H1 (cell line): Measurements from ENCODE around the gene AIFM2. TPM values are rescaled to one million over a fixed set of nuclear protein-coding genes. Genes with fewer than 3 reads are reported as not detected.

Experiments used
- CTCF ChIA-PET: fragments of 300-600 bp; sonication (Branson Sonifier 250); formaldehyde crosslinking; loops from one replicate; lab custom pipeline; 2021; ENCODE audit not compliant: partially characterized antibody; lab: Charles Lee
- POLR2A ChIA-PET: fragments of 300-600 bp; sonication (Branson Sonifier 250); formaldehyde crosslinking; loops from one replicate; lab custom pipeline; 2021; ENCODE audit warnings: inconsistent platforms; ENCODE audit not compliant: partially characterized antibody; lab: Charles Lee
- DNase-seq, 2 experiments: peaks; one replicate each; pipeline versions ENCODE4 v3.0.0 to v3.0.0-alpha.2; 2010 to 2022; ENCODE audit warnings: low spot score in 2 of 2, low read depth in 1 of 2, mixed read lengths in 1 of 2
- FAIRE-seq: peaks from 2 replicates; lab custom pipeline; 2011; peaks lifted over from hg19 to GRCh38; lab: Jason Lieb, UNC
- H2AFZ ChIP-seq: 2 replicates; pipeline ENCODE4 v1.8.1; 2012; ENCODE audit warnings: low read length, inconsistent platforms
- H2AK5ac ChIP-seq: 2 replicates; pipeline ENCODE4 v1.6.1; 2013; ENCODE audit warnings: low read depth, low read length
- H2BK120ac ChIP-seq: replicated peaks from 2 replicates; pipeline ENCODE3; 2013; ENCODE audit warnings: low read depth, low read length, inconsistent platforms
- H2BK12ac ChIP-seq: 2 replicates; pipeline ENCODE4 v1.6.1; 2013; ENCODE audit warnings: low read depth, low read length
- H2BK15ac ChIP-seq: 2 replicates; pipeline ENCODE4 v1.6.1; 2013; ENCODE audit warnings: low read length
- H2BK20ac ChIP-seq: 2 replicates; pipeline ENCODE4 v1.6.1; 2013; ENCODE audit warnings: low read length
- H2BK5ac ChIP-seq: 2 replicates; pipeline ENCODE4 v1.6.1; 2013; ENCODE audit warnings: low read depth, low read length
- H3K14ac ChIP-seq: 2 replicates; pipeline ENCODE4 v1.6.1; 2013; ENCODE audit warnings: inconsistent platforms; ENCODE audit not compliant: insufficient read length
- H3K18ac ChIP-seq: 2 replicates; pipeline ENCODE4 v1.6.1; 2013; ENCODE audit warnings: low read length; ENCODE audit errors: extremely low read depth
- H3K23ac ChIP-seq: 2 replicates; pipeline ENCODE4 v1.6.1; 2013; ENCODE audit warnings: inconsistent platforms; ENCODE audit not compliant: insufficient read length
- H3K23me2 ChIP-seq: 2 replicates; pipeline ENCODE4 v1.6.1; 2013; ENCODE audit warnings: low read depth, low read length
- H3K27ac ChIP-seq: 2 replicates; pipeline ENCODE4 v1.6.1; 2011; ENCODE audit warnings: low read depth, low read length, inconsistent platforms
- H3K27me3 ChIP-seq, 4 experiments: replicated peaks in 1 of 4; 1 replicate in 1 of 4; 2 replicates in 3 of 4; pipeline versions ENCODE4 v1.6.1 to v1.8.1; 2011 to 2013; ENCODE audit warnings: low read length in 3 of 4, mild to moderate bottlenecking in 3 of 4, inconsistent platforms in 2 of 4, mixed read lengths in 2 of 4, moderate library complexity in 1 of 4; ENCODE audit not compliant: control insufficient read depth in 3 of 4, insufficient read depth in 3 of 4; ENCODE audit errors: extremely low read depth in 1 of 4
- H3K36me3 ChIP-seq, 4 experiments: 2 replicates each; pipeline versions ENCODE4 v1.6.1 to v1.8.1; 2011 to 2013; ENCODE audit warnings: mild to moderate bottlenecking in 4 of 4, low read length in 3 of 4, moderate library complexity in 2 of 4, control low read depth in 1 of 4, inconsistent platforms in 1 of 4; ENCODE audit not compliant: insufficient read depth in 4 of 4, control insufficient read depth in 2 of 4
- H3K4ac ChIP-seq: replicated peaks from 2 replicates; pipeline ENCODE3; 2013; ENCODE audit warnings: low read length, low read depth, mixed read lengths, inconsistent platforms; ENCODE audit not compliant: insufficient read length
- H3K4me1 ChIP-seq, 4 experiments: replicated peaks in 1 of 4; 1 replicate in 1 of 4; 2 replicates in 3 of 4; pipeline versions ENCODE4 v1.6.1 to v1.8.1; 2011 to 2013; ENCODE audit warnings: low read length in 3 of 4, inconsistent platforms in 2 of 4, mixed read lengths in 1 of 4; ENCODE audit not compliant: insufficient read depth in 4 of 4, control insufficient read depth in 3 of 4
- H3K4me2 ChIP-seq, 2 experiments: 2 replicates each; pipeline versions ENCODE4 v1.6.1 to v1.8.1; 2011 to 2013; ENCODE audit warnings: low read depth in 2 of 2, low read length in 2 of 2, control low read depth in 1 of 2, inconsistent platforms in 1 of 2, mild to moderate bottlenecking in 1 of 2; ENCODE audit not compliant: insufficient read depth in 1 of 2
- H3K4me3 ChIP-seq, 4 experiments: fragments of 200-600, 300-600 bp in 1 of 4; sonication (generic), shearing (Covaris generic), sonication (Bioruptor Twin) in 1 of 4; 2 replicates each; pipeline versions ENCODE4 v1.5.1 to v1.8.1; 2011 to 2016; ENCODE audit warnings: low read length in 4 of 4, low read depth in 3 of 4, control low read depth in 2 of 4, inconsistent platforms in 2 of 4, mild to moderate bottlenecking in 2 of 4, mixed read lengths in 1 of 4, moderate library complexity in 1 of 4; ENCODE audit not compliant: insufficient read depth in 2 of 4; ENCODE audit errors: extremely low read depth in 1 of 4
- H3K56ac ChIP-seq: replicated peaks from 2 replicates; pipeline ENCODE3; 2013; ENCODE audit warnings: low read depth, mild to moderate bottlenecking, mixed read lengths, low read length, inconsistent platforms; ENCODE audit not compliant: insufficient read length
- H3K79me1 ChIP-seq: 2 replicates; pipeline ENCODE4 v1.6.1; 2013; ENCODE audit warnings: low read depth, low read length, control low read depth
- H3K79me2 ChIP-seq, 2 experiments: 2 replicates each; pipeline versions ENCODE4 v1.6.1 to v1.8.1; 2012 to 2013; ENCODE audit warnings: low read length in 2 of 2, mild to moderate bottlenecking in 2 of 2, inconsistent platforms in 1 of 2; ENCODE audit not compliant: insufficient read depth in 2 of 2, control insufficient read depth in 1 of 2
- H3K9ac ChIP-seq, 4 experiments: replicated peaks in 1 of 4; 1 replicate in 1 of 4; 2 replicates in 3 of 4; pipeline versions ENCODE4 v1.6.1 to v1.8.1; 2011 to 2013; ENCODE audit warnings: low read depth in 3 of 4, low read length in 3 of 4, control low read depth in 2 of 4, mild to moderate bottlenecking in 2 of 4, moderate library complexity in 2 of 4, inconsistent platforms in 1 of 4; ENCODE audit errors: extremely low read depth in 1 of 4
- H3K9me3 ChIP-seq, 2 experiments: 2 replicates each; pipeline versions ENCODE4 v1.6.1 to v1.8.1; 2012 to 2013; ENCODE audit warnings: mild to moderate bottlenecking in 2 of 2, moderate library complexity in 2 of 2, control low read depth in 1 of 2, inconsistent platforms in 1 of 2, low read depth in 1 of 2, low read length in 1 of 2, mixed read lengths in 1 of 2; ENCODE audit not compliant: insufficient read depth in 2 of 2
- H4K20me1 ChIP-seq, 2 experiments: replicated peaks in 1 of 2; 2 replicates each; pipeline versions ENCODE3 to v1.8.1; 2011 to 2013; ENCODE audit warnings: inconsistent platforms in 2 of 2, low read length in 2 of 2, mild to moderate bottlenecking in 1 of 2; ENCODE audit not compliant: insufficient read depth in 2 of 2, control insufficient read depth in 1 of 2
- H4K5ac ChIP-seq: 2 replicates; pipeline ENCODE4 v1.6.1; 2013; ENCODE audit warnings: low read length, low read depth, mixed read lengths, inconsistent platforms; ENCODE audit not compliant: insufficient read length
- H4K8ac ChIP-seq: 2 replicates; pipeline ENCODE4 v1.8.0; 2013; ENCODE audit warnings: mild to moderate bottlenecking, moderate library complexity, low read length, inconsistent platforms; ENCODE audit not compliant: insufficient read depth; ENCODE audit errors: extremely low read depth
- H4K91ac ChIP-seq: replicated peaks from 2 replicates; pipeline ENCODE3; 2013; ENCODE audit warnings: low read length, mixed read lengths, inconsistent platforms; ENCODE audit not compliant: insufficient read length
- CTBP2 ChIP-seq: IDR thresholded peaks from 2 replicates; pipeline ENCODE4 v1.7.0; 2011; ENCODE audit warnings: borderline replicate concordance, mild to moderate bottlenecking, moderate library complexity, mixed read lengths, low read length; ENCODE audit not compliant: insufficient read depth, insufficient read length
- EP300 ChIP-seq, 2 experiments: IDR thresholded peaks; 1 replicate in 1 of 2; 2 replicates in 1 of 2; pipeline ENCODE4 v1.6.1; 2011 to 2012; ENCODE audit warnings: low read depth in 2 of 2, low read length in 2 of 2, mild to moderate bottlenecking in 2 of 2, borderline replicate concordance in 1 of 2, inconsistent platforms in 1 of 2, moderate library complexity in 1 of 2
- HDAC6 ChIP-seq: IDR thresholded peaks from one replicate; pipeline ENCODE4 v1.7.1; 2012; ENCODE audit warnings: low read depth, mild to moderate bottlenecking, inconsistent platforms, low read length, moderate library complexity
- NANOG ChIP-seq: IDR thresholded peaks from 2 replicates; pipeline ENCODE4 v1.6.1; 2011; ENCODE audit warnings: low read length, low read depth, mild to moderate bottlenecking, inconsistent platforms; ENCODE audit not compliant: insufficient read depth, poor library complexity, severe bottlenecking
- POU5F1 ChIP-seq: IDR thresholded peaks from 2 replicates; pipeline ENCODE4 v1.6.1; 2011; ENCODE audit warnings: low read depth, mild to moderate bottlenecking, low read length, moderate library complexity
- RAD21 ChIP-seq, 2 experiments: IDR thresholded peaks in 1 of 2; conservative IDR thresholded peaks in 1 of 2; 2 replicates each; pipeline ENCODE4 v1.6.1; 2011; ENCODE audit warnings: low read depth in 2 of 2, low read length in 2 of 2, improper control_type of control experiment in 1 of 2, inconsistent platforms in 1 of 2, mild to moderate bottlenecking in 1 of 2, moderate library complexity in 1 of 2
- RBBP5 ChIP-seq: IDR thresholded peaks from 2 replicates; pipeline ENCODE4 v1.7.1; 2012; ENCODE audit warnings: low read depth, mild to moderate bottlenecking, inconsistent platforms, low read length, moderate library complexity, borderline replicate concordance
- SIN3A ChIP-seq, 2 experiments: IDR thresholded peaks in 1 of 2; conservative IDR thresholded peaks in 1 of 2; 2 replicates each; pipeline ENCODE4 v1.6.1; 2011 to 2012; ENCODE audit warnings: low read length in 2 of 2, improper control_type of control experiment in 1 of 2, low read depth in 1 of 2, mild to moderate bottlenecking in 1 of 2
- SIRT6 ChIP-seq: IDR thresholded peaks from one replicate; pipeline ENCODE4 v1.7.1; 2012; ENCODE audit warnings: low read length, inconsistent platforms
- SP1 ChIP-seq: IDR thresholded peaks from 2 replicates; pipeline ENCODE4 v1.6.1; 2011; ENCODE audit warnings: low read depth, low read length
- SRF ChIP-seq: IDR thresholded peaks from 2 replicates; pipeline ENCODE4 v1.6.1; 2011; ENCODE audit warnings: mild to moderate bottlenecking, low read depth, low read length, moderate library complexity
- TBP ChIP-seq: IDR thresholded peaks from 2 replicates; pipeline ENCODE4 v1.6.1; 2011; ENCODE audit warnings: low read depth, low read length, improper control_type of control experiment
- WGBS, 2 experiments: shearing (Covaris generic) in 1 of 2; methylation state at CpG; one replicate each; pipeline versions ENCODE4 v1.1.6 to v1.1.7; 2013 to 2015; ENCODE audit warnings: low lambda C conversion rate in 2 of 2, mixed read lengths in 2 of 2, inconsistent platforms in 1 of 2, low coverage in 1 of 2, missing lambda C conversion rate in 1 of 2; ENCODE audit not compliant: insufficient replicate concordance in 2 of 2, insufficient coverage in 1 of 2, insufficient read length in 1 of 2; ENCODE audit errors: extremely low coverage in 1 of 2, missing lambda C conversion rate in 1 of 2; 5-methylcytosine and 5-hydroxymethylcytosine counted together
- polyA plus RNA-seq, 7 experiments: library from polyadenylated mRNA; depleted of rRNA in 3 of 7; stranded (reverse) in 5 of 7; unstranded in 2 of 7; fragments of >200 nt in 5 of 7; fragments of 200-250 nt in 2 of 7; gene quantifications; 1 replicate in 5 of 7; 2 replicates in 1 of 7; 4 replicates in 1 of 7; pipeline versions ENCODE4 v1.2.1 to v1.2.3, GENCODE V29; 2011 to 2013; ENCODE audit warnings: missing spikeins in 2 of 7, mixed read lengths in 2 of 7
- total RNA-seq: library from RNA; stranded (reverse); fragmentation: NEBNext Ultra II Directional; extraction: Animal tissue kit (Norgen Biotek cat#: 25700); gene quantifications from 2 replicates; pipeline ENCODE4 v1.2.1, GENCODE V29; 2021

Gene AIFM2
- total and polyA plus RNA-seq, 2 of the 8 experiments (the other 6 are each of a cell fraction or from before 2014, with no cell fraction given), result 4.0 TPM

DNA sequence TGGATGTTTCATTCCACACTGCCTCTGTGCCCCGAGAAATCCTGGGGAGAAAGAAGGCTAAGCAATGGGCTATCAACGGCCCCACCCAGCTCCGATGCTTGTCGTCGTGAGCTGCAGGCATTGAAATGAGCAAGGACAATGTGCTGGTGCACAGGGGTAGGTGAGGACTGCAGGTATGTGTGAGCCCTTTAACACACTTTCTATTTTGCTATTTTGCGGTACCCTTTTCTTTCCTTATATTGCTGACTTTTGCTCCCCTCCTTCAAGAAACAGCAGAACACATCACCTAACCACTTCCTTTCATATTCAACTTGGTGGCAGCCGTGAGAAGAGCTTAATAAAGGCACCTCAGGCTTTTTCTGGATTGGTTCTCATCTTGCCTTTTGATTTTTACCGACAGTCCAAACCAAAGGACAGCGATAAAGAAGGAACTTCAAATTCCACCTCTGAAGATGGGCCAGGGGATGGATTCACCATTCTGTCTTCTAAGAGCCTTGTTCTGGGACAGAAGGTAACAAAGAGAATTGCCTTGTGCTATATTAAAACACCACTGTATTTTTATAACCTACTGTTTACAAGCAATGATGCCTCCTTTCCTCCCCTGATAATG lies 39.2 kb downstream of the AIFM2 start:
- WGBS, 2 experiments, result 81% methylated on average over 9 of the region's 9 CpGs; no CpG with 5 or more reads in 1 of the 2 experiments
- DNase-seq (no peak), FAIRE-seq (no peak)
- Histone ChIP-seq H3K4ac (no peak overlapping the region), H3K79me2 (no peaks in the 10 kb centered on the region), H3K36me3 (no peaks in the 10 kb centered on the region), H3K23ac (no peak overlapping the region), H2BK120ac (no peak overlapping the region), H2AK5ac (no peak overlapping the region), H2BK20ac (no peak overlapping the region), H4K8ac (no peak overlapping the region), H4K20me1 (no peaks in the 10 kb centered on the region), H3K79me1 (no peaks in the 10 kb centered on the region), H4K91ac (no peak overlapping the region), H4K5ac (no peak overlapping the region), H2AFZ (no peak overlapping the region), H2BK12ac (no peak overlapping the region), H3K27ac (no peak overlapping the region), H3K14ac (no peak overlapping the region), H3K18ac (no peak overlapping the region), H3K27me3 (no peaks in the 10 kb centered on the region), H3K4me1 (no peaks in the 10 kb centered on the region; a peak in 1 of 7 replicates), H3K9me3 (no peaks in the 10 kb centered on the region), H2BK5ac (no peak overlapping the region), H3K9ac (no peak overlapping the region), H2BK15ac (no peak overlapping the region), H3K4me2 (no peak overlapping the region), H3K23me2 (no peaks in the 10 kb centered on the region), H3K56ac (no peak overlapping the region), H3K4me3 (no peak overlapping the region)
- ChIA-PET CTCF (interaction anchor here (0.8 to 9.6 kb wide), 10 partner anchors 8 to 179 kb away, joined by 3 to 90 read pairs (median 4); no protein-coding TSS in a partner anchor), POLR2A (interaction anchor here (1.4 kb wide), 1 partner anchor 12 kb away, joined by 4 read pairs; no protein-coding TSS in a partner anchor)
- TF ChIP-seq CTBP2 (no peak), SRF (no peak), TBP (no peak), SIN3A (conservative IDR thresholded peaks at IDR 0.05 in 1 of 2, IDR thresholded peaks at IDR 0.05 in 1 of 2; ENCODE audit: low read depth in 1 of 2, low read length in 2 of 2) (no peak), NANOG (no peak), HDAC6 (no peak), SIRT6 (no peak), SP1 (no peak), POU5F1 (no peak), EP300 (IDR thresholded peaks at IDR 0.05; ENCODE audit: borderline replicate concordance in 1 of 2, low read depth in 2 of 2, low read length in 2 of 2) (no peak), RBBP5 (no peak), RAD21 (IDR thresholded peaks at IDR 0.05 in 1 of 2, conservative IDR thresholded peaks at IDR 0.05 in 1 of 2; ENCODE audit: low read depth in 2 of 2, low read length in 2 of 2) (no peak)
